Measurements from ENCODE around the gene SYNE2.

The SYNE2 gene

DNA sequence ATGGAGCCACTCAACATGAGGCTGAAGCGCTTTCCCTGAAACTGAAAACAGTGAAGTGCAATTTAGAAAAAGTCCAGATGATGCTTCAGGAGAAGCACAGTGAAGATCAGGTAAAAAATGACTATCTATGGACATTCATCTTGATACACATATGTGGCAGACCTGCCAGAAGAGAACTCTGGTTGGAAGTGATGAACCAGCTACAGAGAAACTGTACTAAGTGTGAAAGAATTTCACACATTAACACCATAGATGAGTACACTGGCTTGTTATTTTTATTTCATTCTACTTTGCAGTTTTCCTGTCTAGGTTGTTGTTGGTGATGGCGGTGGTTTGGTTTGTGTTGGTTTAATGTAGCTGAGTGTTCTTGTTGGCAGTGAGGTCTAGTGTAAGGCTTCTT, 266.7 kb downstream of the SYNE2 start:
- Histone ChIP-seq H3K27ac (no peak overlapping the region), H3K36me3 (peaks cover 97% of the 10 kb centered on the region)
- TF ChIP-seq, protein P1, sequence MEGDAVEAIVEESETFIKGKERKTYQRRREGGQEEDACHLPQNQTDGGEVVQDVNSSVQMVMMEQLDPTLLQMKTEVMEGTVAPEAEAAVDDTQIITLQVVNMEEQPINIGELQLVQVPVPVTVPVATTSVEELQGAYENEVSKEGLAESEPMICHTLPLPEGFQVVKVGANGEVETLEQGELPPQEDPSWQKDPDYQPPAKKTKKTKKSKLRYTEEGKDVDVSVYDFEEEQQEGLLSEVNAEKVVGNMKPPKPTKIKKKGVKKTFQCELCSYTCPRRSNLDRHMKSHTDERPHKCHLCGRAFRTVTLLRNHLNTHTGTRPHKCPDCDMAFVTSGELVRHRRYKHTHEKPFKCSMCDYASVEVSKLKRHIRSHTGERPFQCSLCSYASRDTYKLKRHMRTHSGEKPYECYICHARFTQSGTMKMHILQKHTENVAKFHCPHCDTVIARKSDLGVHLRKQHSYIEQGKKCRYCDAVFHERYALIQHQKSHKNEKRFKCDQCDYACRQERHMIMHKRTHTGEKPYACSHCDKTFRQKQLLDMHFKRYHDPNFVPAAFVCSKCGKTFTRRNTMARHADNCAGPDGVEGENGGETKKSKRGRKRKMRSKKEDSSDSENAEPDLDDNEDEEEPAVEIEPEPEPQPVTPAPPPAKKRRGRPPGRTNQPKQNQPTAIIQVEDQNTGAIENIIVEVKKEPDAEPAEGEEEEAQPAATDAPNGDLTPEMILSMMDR (IDR thresholded peaks at IDR 0.05), result no peak

DNA sequence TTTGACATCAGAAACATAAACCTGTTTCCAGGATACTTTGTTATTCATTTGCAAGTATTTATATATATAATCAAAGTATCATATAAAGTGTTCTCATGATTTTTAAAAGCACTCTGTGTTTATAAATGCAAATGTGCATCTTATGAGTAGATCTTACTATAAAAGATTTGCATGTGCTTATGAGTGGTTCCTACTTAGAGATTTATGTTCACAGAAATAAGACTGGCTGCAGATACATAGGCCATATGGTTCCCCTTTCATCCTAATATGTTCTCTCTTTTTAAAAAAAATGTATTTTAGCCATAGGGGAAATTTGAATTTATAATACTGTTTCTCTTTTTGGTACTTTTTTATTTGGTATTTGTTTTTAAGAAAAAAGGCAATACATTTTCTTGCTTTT, 267.2 kb downstream of the SYNE2 start:
- H3K4me1 ChIP-seq (ENCODE audit: control insufficient read depth in 1 of 2, insufficient read depth in 1 of 2, low read depth in 1 of 2, low read length in 1 of 2), result no peaks in the 10 kb centered on the region
- H3K4me3 ChIP-seq (ENCODE audit: low read depth in 1 of 2, low read length in 1 of 2), result no peak overlapping the region
- TF ChIP-seq, protein P1 (IDR thresholded peaks at IDR 0.05), result no peak
- no peaks in the 10 kb centered on the region for H3K27me3 ChIP-seq
- H3K36me3 ChIP-seq, result peaks cover 97% of the 10 kb centered on the region
- H3K9me3 ChIP-seq, result no peaks in the 10 kb centered on the region
- H3K27ac ChIP-seq, result no peak overlapping the region

More for the DNA sequence above, 266.7 kb downstream of the SYNE2 start:
- no peaks in the 10 kb centered on the region for H3K27me3 ChIP-seq
- no peaks in the 10 kb centered on the region for H3K4me1 ChIP-seq (ENCODE audit: control insufficient read depth in 1 of 2, insufficient read depth in 1 of 2, low read depth in 1 of 2, low read length in 1 of 2)
- H3K4me3 ChIP-seq (ENCODE audit: low read depth in 1 of 2, low read length in 1 of 2), result no peak overlapping the region
- H3K9me3 ChIP-seq, result no peaks in the 10 kb centered on the region

DNA sequence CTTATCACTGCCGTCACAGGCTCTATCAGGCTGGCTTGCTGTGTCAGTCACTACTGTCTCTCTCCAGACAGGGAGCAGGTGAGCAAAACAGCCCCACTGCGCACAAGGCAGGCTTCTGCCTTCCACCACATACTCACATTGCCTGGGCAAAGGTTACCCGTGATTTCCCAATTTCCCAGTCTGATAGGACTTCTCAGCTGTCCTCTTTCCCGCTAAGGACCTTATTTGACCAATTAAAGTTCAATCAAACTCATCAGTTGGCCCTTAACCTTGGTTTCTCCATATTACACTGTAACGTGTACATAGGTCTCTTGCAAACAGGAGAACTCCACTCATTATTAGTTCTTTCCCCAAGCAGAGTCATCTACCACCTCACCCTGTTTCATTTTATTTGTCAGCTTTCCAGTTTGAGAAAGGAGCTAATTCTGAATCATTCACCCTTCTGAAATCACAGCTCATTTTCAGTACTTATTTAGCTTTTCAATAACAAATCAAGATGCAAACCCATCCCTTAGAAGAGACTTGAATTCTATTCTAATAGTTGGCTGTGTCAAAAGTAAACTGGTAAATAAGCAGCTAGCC, 270.5 kb downstream of the SYNE2 start:
- H3K36me3 ChIP-seq, result peaks cover 98% of the 10 kb centered on the region
- no peaks in the 10 kb centered on the region for H3K27me3 ChIP-seq
- H3K9me3 ChIP-seq, result no peaks in the 10 kb centered on the region
- H3K4me1 ChIP-seq (ENCODE audit: control insufficient read depth in 1 of 2, insufficient read depth in 1 of 2, low read depth in 1 of 2, low read length in 1 of 2), result no peaks in the 10 kb centered on the region
- H3K4me3 ChIP-seq (ENCODE audit: low read depth in 1 of 2, low read length in 1 of 2), result no peak overlapping the region
- TF ChIP-seq, protein P1 (IDR thresholded peaks at IDR 0.05), result no peak
- H3K27ac ChIP-seq, result no peak overlapping the region

DNA sequence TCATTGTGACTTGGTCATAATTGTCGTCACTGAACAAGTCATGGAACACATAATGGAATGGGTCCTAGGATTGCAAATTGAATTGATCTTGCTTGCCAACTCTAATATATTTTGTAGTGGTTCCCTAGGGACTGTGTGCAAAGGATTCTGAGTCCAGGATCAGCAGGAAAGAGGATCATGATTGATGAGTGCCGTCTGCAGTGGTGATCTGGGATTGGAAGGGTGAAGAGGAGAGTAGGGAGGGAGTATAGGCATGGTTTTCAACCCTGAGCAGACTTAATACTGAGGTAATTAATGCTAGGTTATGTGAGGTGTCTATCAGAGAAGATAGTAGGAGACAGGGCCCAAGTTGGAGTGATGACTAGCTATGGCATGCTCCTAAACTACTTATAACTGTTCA, 272.5 kb downstream of the SYNE2 start:
- Histone ChIP-seq H3K36me3 (peaks cover 100% of the 10 kb centered on the region), H3K27me3 (no peaks in the 10 kb centered on the region), H3K9me3 (no peaks in the 10 kb centered on the region), H3K27ac (no peak overlapping the region), H3K4me3 (ENCODE audit: low read depth in 1 of 2, low read length in 1 of 2) (no peak overlapping the region), H3K4me1 (ENCODE audit: control insufficient read depth in 1 of 2, insufficient read depth in 1 of 2, low read depth in 1 of 2, low read length in 1 of 2) (no peaks in the 10 kb centered on the region)
- TF ChIP-seq, protein P1 (IDR thresholded peaks at IDR 0.05), result no peak

GRCh38 chr14:64126548-64126947, 273.7 kb downstream of the SYNE2 start:
- H3K4me1 ChIP-seq (ENCODE audit: control insufficient read depth in 1 of 2, insufficient read depth in 1 of 2, low read depth in 1 of 2, low read length in 1 of 2), result no peaks in the 10 kb centered on the region
- no peak overlapping the region for H3K4me3 ChIP-seq (ENCODE audit: low read depth in 1 of 2, low read length in 1 of 2)
- H3K27me3 ChIP-seq, result no peaks in the 10 kb centered on the region
- no peak overlapping the region for H3K27ac ChIP-seq
- peaks cover 100% of the 10 kb centered on the region for H3K36me3 ChIP-seq
- TF ChIP-seq, protein P1 (IDR thresholded peaks at IDR 0.05), result no peak
- H3K9me3 ChIP-seq, result no peaks in the 10 kb centered on the region
